GM13977 (cell line): ENCODE results near the gene KLHL2.

Source experiments
- DNase-seq: peaks from one replicate; pipeline ENCODE4 v3.0.0; 2012; ENCODE audit warnings: low spot score
- in situ Hi-C: fragments of 300-500 bp; cut with MboI; formaldehyde crosslinking; loops from one replicate; pipeline ENCODE4 v1.12.0; 2022; ENCODE audit warnings: low sequenced_read_pairs, low pct_unique_long_range_greater_than_20kb, mixed read lengths, inconsistent platforms; ENCODE audit not compliant: unreplicated experiment
- TF ChIP-seq, protein P1 (sequence below): IDR thresholded peaks from 2 replicates; pipeline ENCODE4 v1.5.1; 2012; ENCODE audit warnings: mild to moderate bottlenecking, control low read depth; ENCODE audit not compliant: insufficient read depth; ENCODE audit errors: extremely low read depth, missing control alignments

Gene KLHL2

DNA sequence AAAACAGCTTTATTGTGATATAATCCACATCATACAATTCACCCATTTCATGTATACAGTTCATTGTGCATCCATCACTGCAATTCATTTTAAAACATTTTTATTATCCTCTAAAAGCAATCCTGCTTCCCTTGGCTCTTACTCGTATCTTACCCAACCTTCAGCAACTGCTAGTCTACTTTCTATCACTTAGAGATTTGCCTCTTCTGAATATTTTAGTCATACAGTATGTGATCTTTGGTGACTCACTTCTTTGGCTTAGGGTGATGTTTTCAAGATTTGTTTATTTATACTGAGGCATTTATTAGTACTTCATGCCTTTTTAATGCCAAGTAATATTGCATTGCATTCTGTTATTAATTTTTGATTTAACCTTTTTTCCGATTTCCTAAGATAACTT is 105.1 kb downstream of the KLHL2 start:
- no peak for DNase-seq
- TF ChIP-seq, protein P1, sequence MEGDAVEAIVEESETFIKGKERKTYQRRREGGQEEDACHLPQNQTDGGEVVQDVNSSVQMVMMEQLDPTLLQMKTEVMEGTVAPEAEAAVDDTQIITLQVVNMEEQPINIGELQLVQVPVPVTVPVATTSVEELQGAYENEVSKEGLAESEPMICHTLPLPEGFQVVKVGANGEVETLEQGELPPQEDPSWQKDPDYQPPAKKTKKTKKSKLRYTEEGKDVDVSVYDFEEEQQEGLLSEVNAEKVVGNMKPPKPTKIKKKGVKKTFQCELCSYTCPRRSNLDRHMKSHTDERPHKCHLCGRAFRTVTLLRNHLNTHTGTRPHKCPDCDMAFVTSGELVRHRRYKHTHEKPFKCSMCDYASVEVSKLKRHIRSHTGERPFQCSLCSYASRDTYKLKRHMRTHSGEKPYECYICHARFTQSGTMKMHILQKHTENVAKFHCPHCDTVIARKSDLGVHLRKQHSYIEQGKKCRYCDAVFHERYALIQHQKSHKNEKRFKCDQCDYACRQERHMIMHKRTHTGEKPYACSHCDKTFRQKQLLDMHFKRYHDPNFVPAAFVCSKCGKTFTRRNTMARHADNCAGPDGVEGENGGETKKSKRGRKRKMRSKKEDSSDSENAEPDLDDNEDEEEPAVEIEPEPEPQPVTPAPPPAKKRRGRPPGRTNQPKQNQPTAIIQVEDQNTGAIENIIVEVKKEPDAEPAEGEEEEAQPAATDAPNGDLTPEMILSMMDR: no peak
- in situ Hi-C loops: no loop called here

DNA sequence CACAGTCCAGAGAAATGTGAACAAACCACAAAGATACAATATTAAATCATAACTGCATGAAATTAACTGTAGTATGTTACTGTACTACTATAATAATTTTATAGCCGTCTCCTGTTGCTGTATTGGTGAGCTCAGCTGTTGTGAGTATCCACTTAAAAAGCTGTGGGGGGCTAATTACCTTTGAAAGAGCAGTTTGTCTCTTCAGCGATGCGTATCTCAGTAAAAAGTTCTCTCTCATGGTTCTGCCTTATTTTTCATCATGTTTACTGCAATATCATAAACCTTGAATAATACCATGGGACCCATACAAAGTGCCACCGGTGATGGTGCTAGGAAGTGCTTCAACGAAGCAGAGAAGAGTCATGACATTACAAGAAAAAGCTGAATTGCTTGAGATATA is 111.7 kb downstream of the KLHL2 start:
- in situ Hi-C loops: no loop called here
- DNase-seq: no peak

DNA sequence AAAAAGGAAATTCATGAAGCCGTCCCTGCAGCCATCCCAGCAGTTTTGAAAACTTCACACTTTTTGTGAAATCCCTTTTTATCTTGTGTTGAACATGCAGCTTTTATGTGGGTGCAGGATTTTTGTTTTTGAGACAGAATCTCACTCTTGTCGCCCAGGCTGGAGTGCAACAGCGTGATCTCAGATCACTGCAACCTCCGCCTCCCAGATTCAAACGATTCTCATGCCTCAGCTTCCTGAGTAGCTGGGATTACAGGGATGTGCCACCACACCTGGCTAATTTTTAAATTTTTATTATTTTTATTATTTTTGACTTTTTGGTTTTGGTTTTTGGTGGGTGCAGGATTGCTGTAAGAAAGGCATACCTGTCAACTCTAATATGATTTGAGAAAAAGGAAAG is 112.1 kb downstream of the KLHL2 start:
- in situ Hi-C loops: no loop called here
- TF ChIP-seq, protein P1: no peak
- DNase-seq: no peak

More for the DNA sequence above, 111.7 kb downstream of the KLHL2 start:
- TF ChIP-seq, protein P1: no peak

DNA sequence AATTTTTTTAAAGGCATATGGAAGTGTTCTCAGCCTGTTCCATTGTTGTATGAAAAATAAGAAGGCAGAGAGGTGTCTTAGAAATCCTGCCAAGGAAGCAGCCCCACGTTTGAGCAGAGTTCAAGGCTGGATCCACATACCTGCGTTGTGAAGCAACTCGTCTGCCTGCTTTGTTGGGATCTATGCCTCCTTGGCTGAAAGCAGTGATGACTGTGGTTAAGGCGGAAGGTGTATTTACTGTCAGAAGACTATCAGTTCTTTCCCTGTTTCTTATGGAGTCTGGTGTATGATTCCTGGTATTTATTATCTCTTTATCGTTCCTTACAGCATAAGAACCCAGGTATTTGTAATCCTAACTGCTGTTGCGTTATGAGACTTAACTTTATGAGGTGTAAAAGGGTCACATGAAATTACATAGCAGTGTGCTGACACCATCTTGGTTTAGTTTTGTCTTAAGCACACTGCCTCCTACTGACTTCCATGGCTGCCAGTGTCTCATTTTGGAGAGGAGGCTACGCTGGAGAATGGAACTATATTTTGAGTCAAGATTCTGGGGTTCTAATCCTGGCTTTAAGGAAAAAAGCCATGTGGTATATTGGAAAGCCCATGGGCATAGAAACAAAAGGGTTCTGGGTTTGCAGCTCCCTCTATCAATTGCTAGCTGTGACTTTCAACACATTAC is 117.0 kb downstream of the KLHL2 start:
- in situ Hi-C loops: no loop called here
- TF ChIP-seq, protein P1: no peak
- DNase-seq: no peak

DNA sequence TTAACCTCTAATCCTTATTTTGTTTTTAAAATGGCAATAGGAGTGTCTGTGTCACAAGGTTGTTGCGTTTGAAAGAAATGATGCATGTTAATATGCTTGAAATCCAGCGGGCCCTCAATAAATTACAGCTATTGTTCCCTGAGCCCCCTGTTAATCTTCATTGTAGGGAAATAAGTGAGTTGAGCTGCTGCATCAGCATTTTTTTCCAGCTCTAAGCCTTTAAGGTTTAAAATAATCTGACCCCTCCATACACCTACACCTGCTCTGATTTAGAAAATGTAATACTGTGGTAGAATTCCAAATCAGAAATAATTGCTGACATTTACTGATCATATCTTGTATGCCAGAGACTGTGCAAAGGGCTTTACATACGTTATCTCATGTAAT is 117.5 kb downstream of the KLHL2 start:
- TF ChIP-seq, protein P1: no peak
- DNase-seq: no peak
- in situ Hi-C loops: no loop called here

DNA sequence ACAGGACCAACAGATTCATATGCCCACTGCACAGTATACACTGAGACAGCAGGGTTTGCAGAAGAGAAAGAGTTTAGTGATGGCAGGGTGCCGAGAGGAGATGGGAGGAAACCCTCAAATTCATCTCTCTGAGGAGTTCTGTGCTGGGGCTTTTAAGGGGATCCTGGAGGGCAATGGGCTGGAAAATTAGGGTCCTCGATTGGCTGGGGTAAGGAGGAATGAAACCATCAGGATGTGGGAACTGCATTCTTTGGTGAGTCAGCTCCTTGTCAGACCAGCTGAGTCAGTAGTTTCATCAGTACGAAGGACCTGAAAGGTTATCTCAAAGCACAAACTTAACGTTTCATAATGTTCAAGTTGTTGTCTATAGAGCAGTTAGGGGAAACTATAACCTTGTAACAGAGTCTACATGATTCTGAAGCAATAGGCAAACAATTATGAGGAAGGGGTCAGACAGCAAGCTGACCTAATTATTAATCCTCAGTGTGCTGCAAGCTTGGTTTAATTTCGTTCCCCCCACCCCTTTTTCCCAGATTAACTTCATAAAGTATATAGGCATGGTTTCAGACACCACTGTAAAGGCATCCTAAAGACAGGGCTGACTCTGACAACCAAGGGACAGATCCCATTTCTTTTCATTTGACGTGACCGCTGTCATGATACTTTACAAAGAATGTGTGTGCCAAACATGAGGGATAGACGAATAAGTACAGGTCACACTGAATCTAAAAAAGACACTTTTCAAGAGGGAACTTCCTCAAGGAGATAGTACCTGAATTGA is 118.6 kb downstream of the KLHL2 start:
- no peak for DNase-seq
- in situ Hi-C loops: no loop called here
- TF ChIP-seq, protein P1: no peak
